A673 (cell line): ENCODE data around the gene SPDL1. TPM values are rescaled to one million over a fixed set of nuclear protein-coding genes. Genes with fewer than 3 reads are reported as not detected.

ENCODE experiments used
- BruUV-seq: library from RNA; stranded (reverse); fragments of 400-500 nt; replicated peaks from 2 replicates; lab custom pipeline; 2021; lab: Mats Ljungman, UMichigan
- CTCF ChIA-PET: fragments of 300-600 bp; sonication (Branson Sonifier 250); formaldehyde crosslinking; loops from one replicate; lab custom pipeline; 2022; ENCODE audit warnings: antibody characterized with exemption; lab: Charles Lee
- POLR2A ChIA-PET: fragments of 300-600 bp; sonication (Branson Sonifier 250); formaldehyde crosslinking; loops from one replicate; lab custom pipeline; 2022; ENCODE audit warnings: antibody characterized with exemption; ENCODE audit not compliant: low non-redundant PET; lab: Charles Lee
- DNase-seq: peaks from one replicate; pipeline ENCODE4 v3.0.0-alpha.2; 2015; ENCODE audit warnings: low spot score
- H3K27ac ChIP-seq: fragments of 200-600 bp; sonication (generic); 2 replicates; pipeline ENCODE4 v1.5.1; 2016; ENCODE audit warnings: mixed run types, low read depth, mild to moderate bottlenecking, mixed read lengths, antibody characterized with exemption, low read length; ENCODE audit not compliant: poor library complexity, severe bottlenecking
- H3K27me3 ChIP-seq: fragments of 200-600 bp; sonication (generic); replicated peaks from 2 replicates; pipeline ENCODE4 v1.6.1; 2017; ENCODE audit warnings: mixed run types, low read depth, mild to moderate bottlenecking, mixed read lengths, antibody characterized with exemption, low read length; ENCODE audit not compliant: insufficient read depth, poor library complexity
- H3K36me3 ChIP-seq: fragments of 200-600 bp; sonication (generic); 2 replicates; pipeline ENCODE4 v1.6.1; 2016; ENCODE audit warnings: mixed run types, mild to moderate bottlenecking, mixed read lengths, antibody characterized with exemption, low read length; ENCODE audit not compliant: insufficient read depth, poor library complexity, severe bottlenecking
- H3K4me1 ChIP-seq: fragments of 200-600 bp; sonication (generic); 2 replicates; pipeline ENCODE4 v1.6.1; 2017; ENCODE audit warnings: mixed run types, mild to moderate bottlenecking, mixed read lengths, antibody characterized with exemption, low read length; ENCODE audit not compliant: insufficient read depth, poor library complexity, severe bottlenecking
- H3K4me3 ChIP-seq: fragments of 200-600 bp; sonication (generic); 2 replicates; pipeline ENCODE4 v1.5.1; 2016; ENCODE audit warnings: low read depth, mixed run types, mild to moderate bottlenecking, mixed read lengths, low read length; ENCODE audit not compliant: poor library complexity, severe bottlenecking
- H3K9me3 ChIP-seq: fragments of 200-600 bp; sonication (generic); 2 replicates; pipeline ENCODE4 v1.6.1; 2016; ENCODE audit warnings: mixed run types, low read depth, mild to moderate bottlenecking, mixed read lengths, antibody characterized with exemption, low read length; ENCODE audit not compliant: poor library complexity, severe bottlenecking
- CTCF ChIP-seq: fragments of 300-800, 200-600 bp; sonication (generic); conservative IDR thresholded peaks from 2 replicates; pipeline ENCODE4 v1.5.1; 2017; ENCODE audit warnings: low read depth, mild to moderate bottlenecking, antibody characterized with exemption, low read length, moderate library complexity, mixed read lengths
- EZH2 ChIP-seq: fragments of 200-600 bp; sonication (generic); IDR thresholded peaks from 2 replicates; pipeline ENCODE4 v1.6.1; 2017; ENCODE audit warnings: borderline replicate concordance, low read depth, mild to moderate bottlenecking, mixed read lengths, antibody characterized with exemption, low read length; ENCODE audit not compliant: poor library complexity, severe bottlenecking
- intact Hi-C: fragments of 100-400 bp; cut with micrococcal nuclease; formaldehyde crosslinking; loops from one replicate; pipeline ENCODE4 v1.10.0; 2022; ENCODE audit not compliant: unreplicated experiment
- total RNA-seq: library from RNA; stranded (reverse); gene quantifications from 2 replicates; pipeline ENCODE4 v1.2.3, GENCODE V29; 2021

The SPDL1 gene
- total RNA-seq, 1 experiment from 2014 or later = 57.6 TPM

- BruUV-seq = no TSS peak
- POLR2A ChIA-PET = no interaction called here
These were observed 63.3 kb downstream of the SPDL1 start for GRCh38 chr5:169646856-169647255.

GRCh38 chr5:169647566-169647965 is 64.0 kb downstream of the SPDL1 start:
- H3K27ac ChIP-seq = no peak overlapping the region
- H3K4me3 ChIP-seq = no peak overlapping the region
- ChIA-PET POLR2A (no interaction called here), CTCF (no interaction called here)
- BruUV-seq = no TSS peak
- no peak for TF ChIP-seq EZH2
- no peak for TF ChIP-seq CTCF
- no peak for DNase-seq
- no peaks in the 10 kb centered on the region for H3K27me3 ChIP-seq
- no peaks in the 10 kb centered on the region for H3K36me3 ChIP-seq
- no peaks in the 10 kb centered on the region for H3K9me3 ChIP-seq
- no peaks in the 10 kb centered on the region for H3K4me1 ChIP-seq
- intact Hi-C loops = no loop called here

More at GRCh38 chr5:169646856-169647255, 63.3 kb downstream of the SPDL1 start:
- Histone ChIP-seq H3K4me1 (no peaks in the 10 kb centered on the region), H3K36me3 (no peaks in the 10 kb centered on the region), H3K4me3 (no peak overlapping the region), H3K27me3 (no peaks in the 10 kb centered on the region), H3K27ac (no peak overlapping the region), H3K9me3 (no peaks in the 10 kb centered on the region)
- CTCF ChIA-PET = no interaction called here
- no peak for DNase-seq
- TF ChIP-seq EZH2 = no peak
- TF ChIP-seq CTCF = no peak
- intact Hi-C loops = no loop called here

- Histone ChIP-seq H3K4me3 (no peak overlapping the region), H3K9me3 (no peaks in the 10 kb centered on the region), H3K27me3 (no peaks in the 10 kb centered on the region), H3K4me1 (no peaks in the 10 kb centered on the region), H3K36me3 (no peaks in the 10 kb centered on the region), H3K27ac (no peak overlapping the region)
- TF ChIP-seq EZH2 (no peak), CTCF (no peak)
- POLR2A ChIA-PET = no interaction called here
- intact Hi-C loops = no loop called here
- DNase-seq = no peak
- no TSS peak for BruUV-seq
- CTCF ChIA-PET = no interaction called here
These were observed 65.2 kb downstream of the SPDL1 start for GRCh38 chr5:169648725-169649310.
